Calu3 (cell line): ENCODE results near the gene NCK2. TPM values are rescaled to one million over a fixed set of nuclear protein-coding genes. Genes with fewer than 3 reads are reported as not detected.

Experiments used
- BruUV-seq: library from RNA; stranded (reverse); fragments of 400-500 nt; replicated peaks from 2 replicates; lab custom pipeline; 2021; lab: Mats Ljungman, UMichigan
- CTCF ChIA-PET: fragments of 300-600 bp; sonication (Branson Sonifier 250); formaldehyde crosslinking; loops from one replicate; lab custom pipeline; 2022; ENCODE audit warnings: antibody characterized with exemption; lab: Charles Lee
- DNase-seq: peaks from one replicate; pipeline ENCODE4 v3.0.0; 2022
- H3K27ac Mint-ChIP-seq: one replicate; pipeline ENCODE4 v1.8.0; 2022; ENCODE audit warnings: mixed read lengths; ENCODE audit not compliant: unreplicated experiment
- H3K27me3 Mint-ChIP-seq: one replicate; pipeline ENCODE4 v1.8.0; 2022; ENCODE audit warnings: mixed read lengths; ENCODE audit not compliant: unreplicated experiment
- H3K36me3 Mint-ChIP-seq: one replicate; pipeline ENCODE4 v1.8.0; 2022; ENCODE audit warnings: mild to moderate bottlenecking, moderate library complexity, mixed read lengths; ENCODE audit not compliant: insufficient read depth, unreplicated experiment
- H3K4me1 Mint-ChIP-seq: one replicate; pipeline ENCODE4 v1.8.0; 2022; ENCODE audit warnings: mild to moderate bottlenecking, low read depth, mixed read lengths; ENCODE audit not compliant: unreplicated experiment
- H3K4me3 Mint-ChIP-seq: one replicate; pipeline ENCODE4 v1.8.0; 2022; ENCODE audit warnings: mild to moderate bottlenecking, low read depth, moderate library complexity, mixed read lengths; ENCODE audit not compliant: unreplicated experiment
- H3K9me3 Mint-ChIP-seq: one replicate; pipeline ENCODE4 v1.8.0; 2022; ENCODE audit warnings: low read depth, mixed read lengths; ENCODE audit not compliant: unreplicated experiment
- intact Hi-C: fragments of 100-400 bp; cut with micrococcal nuclease; formaldehyde crosslinking; loops from one replicate; pipeline ENCODE4 v1.10.0; 2022; ENCODE audit not compliant: unreplicated experiment
- total RNA-seq: library from RNA; stranded (reverse); gene quantifications from 2 replicates; pipeline ENCODE4 v1.2.3, GENCODE V29; 2022
- TF ChIP-seq, protein P1 (sequence below): fragments of 200-600 bp; IDR thresholded peaks from one replicate; pipeline ENCODE4 v1.8.0; 2022; ENCODE audit warnings: antibody characterized with exemption; ENCODE audit not compliant: unreplicated experiment

NCK2 gene
- total RNA-seq, 1 experiment from 2014 or later = 88.6 TPM

DNA sequence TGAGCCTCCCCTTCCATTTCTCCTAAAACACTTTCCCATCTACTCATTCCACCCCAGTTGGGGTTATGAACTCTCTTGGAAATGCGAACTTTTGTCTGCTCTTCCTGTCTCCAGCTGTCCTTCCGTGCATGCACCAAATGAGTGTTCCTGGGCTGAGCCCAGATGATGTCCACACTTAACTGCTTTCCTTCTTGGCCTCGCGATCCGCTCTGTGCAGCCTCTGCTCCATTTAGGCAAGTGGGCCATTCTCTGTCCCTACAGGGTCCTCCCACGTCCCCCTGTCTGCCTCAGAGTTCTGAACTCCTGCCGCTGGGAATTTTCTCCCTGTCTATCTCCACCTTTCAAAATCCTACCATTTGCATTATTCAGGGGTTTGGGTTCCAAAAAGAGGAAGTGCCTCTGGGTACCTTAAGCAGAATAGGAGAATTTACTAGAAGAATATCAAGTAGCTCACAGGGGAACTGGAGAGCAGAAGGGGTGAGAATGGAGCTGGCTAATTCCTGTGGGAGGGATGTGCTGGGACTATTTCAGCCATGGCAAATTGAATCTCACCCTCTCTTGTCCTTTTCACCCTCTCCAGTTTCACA, 4.7 kb upstream of the NCK2 start:
- intact Hi-C loops = loop anchor here (10.0 kb wide), 1 partner anchor 175 kb away; no protein-coding TSS in a partner anchor
- H3K4me3 Mint-ChIP-seq = no peak overlapping the region
- peaks cover 12% of the 10 kb centered on the region for H3K27me3 Mint-ChIP-seq
- peaks cover 8% of the 10 kb centered on the region for H3K36me3 Mint-ChIP-seq
- H3K27ac Mint-ChIP-seq = no peak overlapping the region
- H3K4me1 Mint-ChIP-seq = peaks cover 8% of the 10 kb centered on the region
- TF ChIP-seq, protein P1, sequence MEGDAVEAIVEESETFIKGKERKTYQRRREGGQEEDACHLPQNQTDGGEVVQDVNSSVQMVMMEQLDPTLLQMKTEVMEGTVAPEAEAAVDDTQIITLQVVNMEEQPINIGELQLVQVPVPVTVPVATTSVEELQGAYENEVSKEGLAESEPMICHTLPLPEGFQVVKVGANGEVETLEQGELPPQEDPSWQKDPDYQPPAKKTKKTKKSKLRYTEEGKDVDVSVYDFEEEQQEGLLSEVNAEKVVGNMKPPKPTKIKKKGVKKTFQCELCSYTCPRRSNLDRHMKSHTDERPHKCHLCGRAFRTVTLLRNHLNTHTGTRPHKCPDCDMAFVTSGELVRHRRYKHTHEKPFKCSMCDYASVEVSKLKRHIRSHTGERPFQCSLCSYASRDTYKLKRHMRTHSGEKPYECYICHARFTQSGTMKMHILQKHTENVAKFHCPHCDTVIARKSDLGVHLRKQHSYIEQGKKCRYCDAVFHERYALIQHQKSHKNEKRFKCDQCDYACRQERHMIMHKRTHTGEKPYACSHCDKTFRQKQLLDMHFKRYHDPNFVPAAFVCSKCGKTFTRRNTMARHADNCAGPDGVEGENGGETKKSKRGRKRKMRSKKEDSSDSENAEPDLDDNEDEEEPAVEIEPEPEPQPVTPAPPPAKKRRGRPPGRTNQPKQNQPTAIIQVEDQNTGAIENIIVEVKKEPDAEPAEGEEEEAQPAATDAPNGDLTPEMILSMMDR = no peak
- CTCF ChIA-PET = no interaction called here
- no peak for DNase-seq
- BruUV-seq = no TSS peak
- H3K9me3 Mint-ChIP-seq = no peaks in the 10 kb centered on the region

DNA sequence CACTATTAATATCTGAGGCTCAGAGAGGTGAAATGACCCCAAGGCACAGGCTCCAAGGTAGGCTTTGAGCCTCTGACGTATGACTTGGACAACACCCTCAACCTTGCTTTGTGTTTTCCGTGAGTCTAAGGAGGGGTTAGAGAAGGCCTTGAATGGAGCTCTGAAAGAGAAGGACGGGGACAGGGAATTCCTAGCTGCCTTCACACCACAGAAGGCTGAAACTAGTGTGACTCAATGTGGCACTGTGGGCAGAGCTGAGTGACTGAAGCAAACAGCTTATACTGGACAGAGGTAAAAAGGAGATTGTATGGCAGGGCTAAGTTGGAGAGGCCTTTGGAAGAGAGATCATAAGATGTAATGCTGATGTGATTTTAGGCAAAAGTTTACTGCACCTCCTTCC, 3.5 kb upstream of the NCK2 start:
- intact Hi-C loops = loop anchor here (10.0 kb wide), 1 partner anchor 174 kb away; no protein-coding TSS in a partner anchor
- BruUV-seq = no TSS peak
- TF ChIP-seq, protein P1 = no peak
- no peak for DNase-seq
- Mint-ChIP-seq H3K27me3 (peaks cover 12% of the 10 kb centered on the region), H3K36me3 (peaks cover 17% of the 10 kb centered on the region), H3K4me1 (peaks cover under 1% of the 10 kb centered on the region), H3K9me3 (no peaks in the 10 kb centered on the region), H3K27ac (no peak overlapping the region), H3K4me3 (no peak overlapping the region)
- CTCF ChIA-PET = no interaction called here

DNA sequence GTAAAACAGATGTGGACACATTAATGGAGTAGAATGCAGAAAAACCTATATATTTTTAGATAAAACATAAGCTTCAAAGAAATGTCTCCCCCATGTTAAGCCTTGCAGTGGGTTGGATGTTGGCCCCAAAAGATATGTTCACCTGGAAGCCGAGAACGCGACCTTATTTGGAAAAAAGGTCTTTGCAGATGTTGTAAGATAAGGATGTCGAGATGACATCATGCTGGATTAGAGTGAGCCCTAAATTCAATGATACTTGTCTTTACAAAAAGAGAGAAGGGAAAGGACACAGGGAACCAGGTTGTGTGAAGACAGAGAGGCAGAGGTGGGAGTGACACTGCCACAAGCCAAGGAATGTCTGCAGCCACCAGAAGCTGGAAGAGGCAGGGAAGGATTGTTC, 3.1 kb upstream of the NCK2 start:
- TF ChIP-seq, protein P1 = no peak
- Mint-ChIP-seq H3K4me3 (no peak overlapping the region), H3K36me3 (peaks cover 21% of the 10 kb centered on the region), H3K27ac (no peak overlapping the region), H3K4me1 (peaks cover 5% of the 10 kb centered on the region), H3K9me3 (no peaks in the 10 kb centered on the region), H3K27me3 (peaks cover 12% of the 10 kb centered on the region)
- DNase-seq = no peak
- intact Hi-C loops = loop anchor here (10.0 kb wide), 1 partner anchor 173 kb away; no protein-coding TSS in a partner anchor
- no TSS peak for BruUV-seq
- CTCF ChIA-PET = no interaction called here

DNA sequence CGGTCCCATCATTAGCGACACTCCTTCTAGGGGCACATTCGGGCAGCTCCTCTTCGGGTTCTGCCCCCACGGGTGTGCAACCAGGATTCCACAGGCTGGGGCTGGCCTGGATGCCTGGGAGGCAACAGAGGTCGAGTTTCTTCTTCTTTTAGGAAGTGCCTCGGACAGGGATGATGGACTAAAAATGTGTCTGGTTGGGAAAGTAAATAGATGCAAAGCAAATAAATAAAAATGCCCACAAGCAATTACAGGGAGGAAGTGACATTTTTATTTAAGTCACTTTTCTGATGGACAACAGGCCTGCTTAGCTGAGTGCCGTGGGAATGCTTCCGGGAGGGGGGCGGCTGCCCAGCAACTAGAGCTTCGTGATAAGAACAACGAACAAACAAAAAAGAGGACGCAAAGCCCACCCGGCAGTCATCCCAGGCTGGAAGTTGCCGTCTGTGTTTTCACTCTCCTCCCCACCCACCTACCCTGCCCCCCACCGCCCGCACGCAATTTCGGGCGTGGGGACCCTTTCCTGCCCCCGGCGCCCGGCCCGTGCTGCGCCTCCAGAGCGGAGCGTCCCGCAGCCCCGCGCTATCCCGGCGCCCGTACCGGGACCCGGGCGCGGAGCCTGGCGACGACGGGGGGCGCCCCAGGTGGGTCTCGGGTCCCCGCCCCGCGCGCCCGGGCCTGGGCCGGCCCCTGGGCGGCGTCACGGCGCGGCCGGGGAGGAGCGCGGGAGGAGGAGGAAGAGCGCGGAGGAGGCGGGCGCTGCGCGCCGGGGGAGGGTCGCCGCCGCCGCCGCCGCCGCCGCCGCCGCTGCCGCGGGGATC, 412 bp upstream of the NCK2 start:
- H3K9me3 Mint-ChIP-seq = no peaks in the 10 kb centered on the region
- TF ChIP-seq, protein P1 = no peak
- CTCF ChIA-PET = interaction anchor here (1.1 to 1.7 kb wide), 4 partner anchors 126 to 168 kb away, joined by 3 to 4 read pairs (median 4); no protein-coding TSS in a partner anchor
- H3K27me3 Mint-ChIP-seq = peaks cover 12% of the 10 kb centered on the region
- BruUV-seq = TSS peak; percentile 53
- H3K4me3 Mint-ChIP-seq = peak overlapping the region; percentile 86
- peak overlapping the region; percentile 89 for H3K27ac Mint-ChIP-seq
- peak; percentile 72 for DNase-seq
- H3K36me3 Mint-ChIP-seq = peaks cover 37% of the 10 kb centered on the region
- peaks cover 32% of the 10 kb centered on the region for H3K4me1 Mint-ChIP-seq
- intact Hi-C loops = loop anchor here (10.0 kb wide), 1 partner anchor 171 kb away; no protein-coding TSS in a partner anchor
